ENCODE results near the gene TMEM50B. TPM values are rescaled to one million over a fixed set of nuclear protein-coding genes. Genes with fewer than 3 reads are reported as not detected.
A peak's percentile ranks its signal among the peaks of the same experiment; 100 is the strongest.
"Not testable (repeated sequence)": the region's sequence is repeated elsewhere in the genome, so short reads cannot be mapped to it uniquely, and the experiment has no call there.

TMEM50B gene
- total RNA-seq, 1 donor from 2014 or later: 42.5 TPM

DNA sequence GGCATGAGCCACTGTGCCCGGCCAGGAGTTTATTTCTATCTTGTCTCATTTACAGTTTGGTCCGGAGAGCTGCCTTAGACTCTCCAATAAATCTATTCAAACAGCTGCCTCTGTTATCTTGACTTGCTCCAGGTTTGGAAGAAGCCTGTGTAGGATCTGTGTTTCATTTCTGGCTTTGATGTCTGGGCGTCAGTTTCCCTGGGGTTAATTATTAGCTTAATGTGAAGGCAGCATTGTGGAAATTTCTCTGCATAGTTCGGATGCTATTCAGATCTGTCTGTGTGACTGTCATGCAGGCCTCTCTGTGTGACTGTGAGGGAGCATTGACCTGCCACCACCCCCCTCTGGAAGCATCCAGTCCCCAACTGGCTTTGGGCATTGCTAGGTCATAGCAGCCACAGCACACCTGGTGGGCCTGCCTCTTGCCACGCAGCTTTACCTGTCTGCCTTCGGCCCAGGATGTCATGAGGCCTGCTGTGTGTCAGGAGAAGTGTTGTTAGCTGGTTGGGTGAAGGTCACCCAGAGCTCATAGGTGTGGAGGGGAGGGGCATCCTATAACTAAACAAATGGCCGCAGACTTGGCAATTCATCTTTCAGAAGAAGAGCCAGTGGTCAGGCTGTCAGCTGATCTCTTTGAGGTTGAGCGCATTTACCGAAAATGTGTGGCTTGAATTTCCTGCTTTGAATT, 66.8 kb downstream of the TMEM50B start:
- Histone ChIP-seq H3K36me3 (peaks cover 0 to 32% of the 10 kb centered on the region in 2 donors), H3K4me3 (no peak overlapping the region), H3K9me3 (no peaks in the 10 kb centered on the region), H3K4me1 (peaks cover 41% of the 10 kb centered on the region), H3K27me3 (no peaks in the 10 kb centered on the region), H3K27ac (no peak overlapping the region)
- no peak for DNase-seq (ENCODE audit: extremely low spot score in 2 of 2)
- TF ChIP-seq, protein P1, sequence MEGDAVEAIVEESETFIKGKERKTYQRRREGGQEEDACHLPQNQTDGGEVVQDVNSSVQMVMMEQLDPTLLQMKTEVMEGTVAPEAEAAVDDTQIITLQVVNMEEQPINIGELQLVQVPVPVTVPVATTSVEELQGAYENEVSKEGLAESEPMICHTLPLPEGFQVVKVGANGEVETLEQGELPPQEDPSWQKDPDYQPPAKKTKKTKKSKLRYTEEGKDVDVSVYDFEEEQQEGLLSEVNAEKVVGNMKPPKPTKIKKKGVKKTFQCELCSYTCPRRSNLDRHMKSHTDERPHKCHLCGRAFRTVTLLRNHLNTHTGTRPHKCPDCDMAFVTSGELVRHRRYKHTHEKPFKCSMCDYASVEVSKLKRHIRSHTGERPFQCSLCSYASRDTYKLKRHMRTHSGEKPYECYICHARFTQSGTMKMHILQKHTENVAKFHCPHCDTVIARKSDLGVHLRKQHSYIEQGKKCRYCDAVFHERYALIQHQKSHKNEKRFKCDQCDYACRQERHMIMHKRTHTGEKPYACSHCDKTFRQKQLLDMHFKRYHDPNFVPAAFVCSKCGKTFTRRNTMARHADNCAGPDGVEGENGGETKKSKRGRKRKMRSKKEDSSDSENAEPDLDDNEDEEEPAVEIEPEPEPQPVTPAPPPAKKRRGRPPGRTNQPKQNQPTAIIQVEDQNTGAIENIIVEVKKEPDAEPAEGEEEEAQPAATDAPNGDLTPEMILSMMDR (IDR thresholded peaks at IDR 0.05): no peak
- TF ChIP-seq POLR2A (IDR thresholded peaks at IDR 0.05) (no peak), POLR2AphosphoS5 (IDR thresholded peaks at IDR 0.05; ENCODE audit: insufficient read depth in 1 of 2, low read depth in 1 of 2) (no peak)
- intact Hi-C loops (cut with DNase I): no loop called here

DNA sequence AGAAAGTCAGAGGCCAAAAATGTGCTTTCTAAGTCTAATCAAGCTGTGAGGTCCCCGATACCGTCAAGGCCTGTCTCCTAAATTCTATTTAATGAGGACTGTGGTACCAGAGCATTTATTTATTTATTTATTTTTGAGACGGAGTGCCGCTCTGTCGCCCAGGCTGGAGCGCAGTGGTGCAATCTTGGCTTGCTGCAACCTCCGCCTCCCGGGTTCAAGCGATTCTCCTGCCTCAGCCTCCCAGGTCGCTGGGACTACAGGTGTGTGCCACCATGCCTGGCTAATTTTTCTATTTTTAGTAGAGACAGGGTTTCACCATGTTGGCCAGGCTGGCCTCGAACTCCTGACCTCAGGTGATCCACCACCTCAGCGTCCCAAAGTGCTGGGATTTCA, 67.3 kb downstream of the TMEM50B start:
- H3K9me3 ChIP-seq; H3K27me3 ChIP-seq; H3K27ac ChIP-seq; intact Hi-C loops (cut with DNase I); DNase-seq (ENCODE audit: extremely low spot score in 2 of 2); H3K4me3 ChIP-seq: not testable (repeated sequence)
- Histone ChIP-seq H3K36me3 (peaks cover 0 to 30% of the 10 kb centered on the region in 2 donors), H3K4me1 (peaks cover 43% of the 10 kb centered on the region)

DNA sequence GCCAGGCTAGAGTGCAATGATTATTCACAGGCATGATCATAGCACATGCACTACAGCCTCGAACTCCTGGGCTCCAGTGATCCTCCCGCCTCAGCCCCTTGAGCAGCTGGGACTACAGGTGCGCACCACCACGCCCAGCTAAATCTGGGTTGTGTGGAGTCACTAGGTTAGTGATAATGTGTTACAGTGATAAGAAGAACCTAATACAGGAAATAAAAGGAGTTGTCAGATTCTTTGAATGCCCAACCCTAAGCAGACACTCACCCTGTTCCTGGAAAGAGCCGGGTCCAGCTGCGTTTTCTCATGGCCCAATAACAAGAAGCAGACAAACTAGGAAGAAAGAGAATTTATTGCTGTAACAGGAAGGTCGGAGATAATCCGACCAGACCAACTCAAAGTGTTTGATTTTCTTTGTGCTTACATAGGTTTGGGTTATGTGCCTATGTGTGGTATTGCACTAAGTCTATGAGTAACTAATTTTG, 67.8 kb downstream of the TMEM50B start:
- H3K27ac ChIP-seq: no peak overlapping the region
- TF ChIP-seq, protein P1 (IDR thresholded peaks at IDR 0.05): no peak
- TF ChIP-seq POLR2AphosphoS5 (IDR thresholded peaks at IDR 0.05; ENCODE audit: insufficient read depth in 1 of 2, low read depth in 1 of 2): no peak
- no peak for TF ChIP-seq POLR2A (IDR thresholded peaks at IDR 0.05)
- DNase-seq (ENCODE audit: extremely low spot score in 2 of 2): no peak
- H3K9me3 ChIP-seq: no peaks in the 10 kb centered on the region
- peaks cover 47% of the 10 kb centered on the region for H3K4me1 ChIP-seq
- intact Hi-C loops (cut with DNase I): no loop called here
- H3K27me3 ChIP-seq: no peaks in the 10 kb centered on the region
- peaks cover 0 to 25% of the 10 kb centered on the region in 2 donors for H3K36me3 ChIP-seq
- no peak overlapping the region for H3K4me3 ChIP-seq

DNA sequence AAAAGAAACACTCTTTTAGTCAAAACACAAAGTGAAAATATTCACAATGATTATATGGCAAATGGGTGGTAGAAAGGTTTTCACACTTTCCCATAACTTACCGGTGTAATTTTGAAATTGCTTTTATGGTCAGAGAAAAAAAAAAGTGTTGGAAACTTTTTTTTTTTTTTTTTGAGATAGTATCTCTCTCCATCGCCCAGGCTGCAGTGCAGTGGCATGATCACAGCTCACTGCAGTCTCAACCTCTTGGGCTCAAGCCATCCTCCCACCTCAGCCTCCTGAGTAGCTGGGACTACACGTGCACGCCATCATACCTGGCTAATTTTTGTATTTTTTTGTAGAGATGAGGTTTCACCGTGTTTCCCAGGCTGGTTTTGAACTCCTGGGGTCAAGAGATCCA, 73.3 kb downstream of the TMEM50B start:
- H3K4me1 ChIP-seq: peaks cover 67% of the 10 kb centered on the region
- no peaks in the 10 kb centered on the region for H3K9me3 ChIP-seq
- H3K27ac ChIP-seq: peak overlapping the region; percentile 38
- no peaks in the 10 kb centered on the region for H3K36me3 ChIP-seq
- no peak for DNase-seq (ENCODE audit: extremely low spot score in 2 of 2)
- H3K27me3 ChIP-seq: no peaks in the 10 kb centered on the region
- TF ChIP-seq, protein P1 (IDR thresholded peaks at IDR 0.05): no peak
- no peak for TF ChIP-seq POLR2AphosphoS5 (IDR thresholded peaks at IDR 0.05; ENCODE audit: insufficient read depth in 1 of 2, low read depth in 1 of 2)
- no peak for TF ChIP-seq POLR2A (IDR thresholded peaks at IDR 0.05)
- intact Hi-C loops (cut with DNase I): no loop called here
- H3K4me3 ChIP-seq: peak overlapping the region in 1 of 2 donors; percentile 76

DNA sequence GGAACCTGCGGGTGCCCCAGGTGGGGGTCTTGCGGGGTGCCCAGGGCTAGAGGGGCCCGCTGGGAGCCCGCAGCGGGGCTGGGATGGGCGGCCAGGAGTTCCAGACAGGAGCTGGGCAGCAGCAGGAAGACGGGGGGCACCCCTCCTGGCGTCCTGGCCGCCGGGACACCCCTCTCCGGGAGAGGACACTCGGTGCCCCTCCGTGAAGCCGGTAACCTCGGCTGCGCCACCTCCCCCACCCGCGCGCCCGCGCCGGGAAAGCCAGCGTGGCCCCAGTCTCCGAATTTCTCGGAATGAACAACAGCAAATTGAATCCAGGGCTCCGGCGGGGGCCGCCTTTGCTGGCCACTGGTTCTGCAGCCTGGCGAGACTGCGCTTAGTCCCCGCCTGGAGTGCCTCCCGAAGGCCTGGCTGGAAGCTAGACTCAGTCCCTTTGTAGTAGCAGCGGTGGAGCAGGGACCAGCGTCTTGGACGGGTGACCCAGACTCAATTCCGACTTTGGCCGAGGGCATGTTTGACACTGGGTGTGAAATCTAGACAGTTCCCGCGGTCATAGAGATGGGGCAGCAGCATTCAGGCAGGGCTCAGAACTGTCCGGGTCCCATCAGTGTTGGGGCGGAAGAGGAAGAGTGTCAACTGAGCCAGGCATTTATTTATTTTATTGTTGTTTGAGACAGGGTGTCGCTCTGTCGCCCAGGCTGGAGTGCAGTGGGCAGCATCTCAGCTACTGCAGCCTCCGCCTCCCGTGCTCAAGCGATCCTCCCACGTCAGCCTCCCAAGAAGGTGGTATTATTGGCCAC, 75.8 kb downstream of the TMEM50B start:
- Histone ChIP-seq H3K4me1 (peaks cover 48% of the 10 kb centered on the region), H3K27ac (peak overlapping the region; percentile 94), H3K4me3 (peak overlapping the region; percentile 76), H3K9me3 (no peaks in the 10 kb centered on the region), H3K36me3 (no peaks in the 10 kb centered on the region), H3K27me3 (no peaks in the 10 kb centered on the region)
- no peak for DNase-seq (ENCODE audit: extremely low spot score in 2 of 2)
- TF ChIP-seq, protein P1 (IDR thresholded peaks at IDR 0.05): no peak
- TF ChIP-seq POLR2AphosphoS5 (IDR thresholded peaks at IDR 0.05; ENCODE audit: insufficient read depth in 1 of 2, low read depth in 1 of 2): peak in 1 of 2 donors; percentile 61
- intact Hi-C loops (cut with DNase I): loop anchor here (2.0 kb wide), 1 partner anchor 15 kb away; no protein-coding TSS in a partner anchor

Data from vagina (tissue), 2 donors.